Thymus (tissue), 11 donors: Measurements from ENCODE around the gene LTF. TPM values are rescaled to one million over a fixed set of nuclear protein-coding genes. Genes with fewer than 3 reads are reported as not detected.
"Not testable (repeated sequence)": the region's sequence is repeated elsewhere in the genome, so short reads cannot be mapped to it uniquely, and the experiment has no call there.

Experiments
- DNase-seq, 9 donors: peaks; one replicate each; pipeline ENCODE4 v3.0.0-alpha.2; 2013; ENCODE audit warnings: low spot score in 9 of 9, low read depth in 6 of 9, missing footprints in 1 of 9
- H3K27ac ChIP-seq, 2 donors: one replicate each; pipeline ENCODE4 v1.5.1; 2013; ENCODE audit warnings: control low read depth in 1 of 2, low read depth in 1 of 2, low read length in 1 of 2, mild to moderate bottlenecking in 1 of 2, moderate library complexity in 1 of 2
- H3K27me3 ChIP-seq, 2 donors: one replicate each; pipeline ENCODE4 v1.5.1; 2013; ENCODE audit warnings: low read length in 1 of 2; ENCODE audit not compliant: control insufficient read depth in 2 of 2, insufficient read depth in 1 of 2
- H3K36me3 ChIP-seq, 2 donors: one replicate each; pipeline ENCODE4 v1.5.1; 2013; ENCODE audit warnings: low read length in 1 of 2, mild to moderate bottlenecking in 1 of 2, moderate library complexity in 1 of 2; ENCODE audit not compliant: control insufficient read depth in 2 of 2, insufficient read depth in 2 of 2
- H3K4me1 ChIP-seq, 2 donors: one replicate each; pipeline ENCODE4 v1.5.1; 2013; ENCODE audit warnings: low read length in 2 of 2; ENCODE audit not compliant: control insufficient read depth in 2 of 2, insufficient read depth in 2 of 2
- H3K4me3 ChIP-seq, 2 donors: one replicate each; pipeline ENCODE4 v1.5.1; 2013; ENCODE audit warnings: low read length in 2 of 2, control low read depth in 1 of 2, mild to moderate bottlenecking in 1 of 2
- H3K9me3 ChIP-seq, 2 donors: one replicate each; pipeline ENCODE4 v1.5.1; 2013; ENCODE audit warnings: low read length in 1 of 2, mild to moderate bottlenecking in 1 of 2; ENCODE audit not compliant: control insufficient read depth in 2 of 2, insufficient read depth in 1 of 2
- WGBS: extraction: QIAGEN DNeasy Blood & Tissue Kit; methylation state at CpG from one replicate; pipeline ENCODE4 v1.1.7; 2013; 5-methylcytosine and 5-hydroxymethylcytosine counted together
- polyA plus RNA-seq: library from polyadenylated mRNA; stranded (reverse); fragments of 200-250 nt; gene quantifications from one replicate; pipeline ENCODE4 v1.2.3, GENCODE V29; 2013
- total RNA-seq: library from RNA; stranded (reverse); fragments of 120-200 nt; gene quantifications from one replicate; pipeline ENCODE4 v1.2.4, GENCODE V29; 2013
- donor health status: healthy.

LTF gene
- total and polyA plus RNA-seq, 2 donors, result 44.2 to 64.3 TPM

- Histone ChIP-seq H3K36me3 (no peaks in the 10 kb centered on the region), H3K4me3 (no peak overlapping the region), H3K27me3 (no peaks in the 10 kb centered on the region), H3K9me3 (peaks cover 0 to 3% of the 10 kb centered on the region in 2 donors), H3K4me1 (peaks cover 0 to 9% of the 10 kb centered on the region in 2 donors), H3K27ac (no peak overlapping the region)
- 97% methylated on average over 7 of the region's 7 CpGs for WGBS
- DNase-seq, result no peak
These were observed 67.6 kb downstream of the LTF start for GRCh38 chr3:46397111-46397510.

GRCh38 chr3:46395766-46396530 lies 68.8 kb downstream of the LTF start:
- H3K27ac ChIP-seq, result no peak overlapping the region
- H3K4me1 ChIP-seq, result peaks cover 0 to 9% of the 10 kb centered on the region in 2 donors
- H3K36me3 ChIP-seq, result no peaks in the 10 kb centered on the region
- no peaks in the 10 kb centered on the region for H3K27me3 ChIP-seq
- 57% methylated on average over 6 of the region's 6 CpGs for WGBS
- H3K9me3 ChIP-seq, result no peaks in the 10 kb centered on the region
- H3K4me3 ChIP-seq, result no peak overlapping the region
- DNase-seq, result no peak

GRCh38 chr3:46395210-46395661 lies 69.5 kb downstream of the LTF start:
- H3K27me3 ChIP-seq, result no peaks in the 10 kb centered on the region

GRCh38 chr3:46393554-46394434 lies 70.9 kb downstream of the LTF start:
- DNase-seq, result no peak
- no peaks in the 10 kb centered on the region for H3K9me3 ChIP-seq
- H3K36me3 ChIP-seq, result no peaks in the 10 kb centered on the region
- H3K27ac ChIP-seq, result no peak overlapping the region
- no peaks in the 10 kb centered on the region for H3K27me3 ChIP-seq
- peaks cover 0 to 9% of the 10 kb centered on the region in 2 donors for H3K4me1 ChIP-seq
- WGBS, result 82% methylated on average over 8 of the region's 8 CpGs
- no peak overlapping the region for H3K4me3 ChIP-seq

More at GRCh38 chr3:46395210-46395661, 69.5 kb downstream of the LTF start:
- no peak overlapping the region for H3K27ac ChIP-seq
- H3K9me3 ChIP-seq, result no peaks in the 10 kb centered on the region
- DNase-seq, result no peak
- peaks cover 0 to 9% of the 10 kb centered on the region in 2 donors for H3K4me1 ChIP-seq
- no peaks in the 10 kb centered on the region for H3K36me3 ChIP-seq
- WGBS, result 87% methylated on average over 6 of the region's 6 CpGs
- no peak overlapping the region for H3K4me3 ChIP-seq

GRCh38 chr3:46393011-46393410 lies 71.7 kb downstream of the LTF start:
- no peak for DNase-seq
- 95% methylated on average over 2 of the region's 2 CpGs for WGBS
- Histone ChIP-seq H3K4me3 (no peak overlapping the region), H3K4me1 (peaks cover 0 to 9% of the 10 kb centered on the region in 2 donors), H3K27ac (no peak overlapping the region), H3K9me3 (no peaks in the 10 kb centered on the region), H3K27me3 (no peaks in the 10 kb centered on the region), H3K36me3 (no peaks in the 10 kb centered on the region)

- H3K4me3 ChIP-seq, result not testable (repeated sequence)
- 90% methylated on average over 5 of the region's 5 CpGs for WGBS
These were observed 73.2 kb downstream of the LTF start for GRCh38 chr3:46391526-46391925.

GRCh38 chr3:46389306-46389705 lies 75.4 kb downstream of the LTF start:
- H3K4me1 ChIP-seq, result peaks cover 0 to 16% of the 10 kb centered on the region in 2 donors
- DNase-seq, result no peak

More at GRCh38 chr3:46391526-46391925, 73.2 kb downstream of the LTF start:
- H3K9me3 ChIP-seq, H3K27ac ChIP-seq, H3K36me3 ChIP-seq, H3K4me1 ChIP-seq, DNase-seq, H3K27me3 ChIP-seq: not testable (repeated sequence)

GRCh38 chr3:46388847-46389246 lies 75.9 kb downstream of the LTF start:
- 97% methylated on average over 4 of the region's 4 CpGs for WGBS
- H3K27ac ChIP-seq, H3K9me3 ChIP-seq, H3K4me3 ChIP-seq, H3K27me3 ChIP-seq, DNase-seq, H3K36me3 ChIP-seq: not testable (repeated sequence)
- peaks cover 0 to 21% of the 10 kb centered on the region in 2 donors for H3K4me1 ChIP-seq

More at GRCh38 chr3:46389306-46389705, 75.4 kb downstream of the LTF start:
- Histone ChIP-seq H3K4me3 (no peak overlapping the region), H3K27ac (no peak overlapping the region), H3K27me3 (no peaks in the 10 kb centered on the region), H3K9me3 (peaks cover 0 to 4% of the 10 kb centered on the region in 2 donors), H3K36me3 (no peaks in the 10 kb centered on the region)
- 95% methylated on average over 6 of the region's 6 CpGs for WGBS

- Histone ChIP-seq H3K27me3 (no peaks in the 10 kb centered on the region), H3K9me3 (peaks cover 0 to 4% of the 10 kb centered on the region in 2 donors), H3K4me1 (peaks cover 0 to 31% of the 10 kb centered on the region in 2 donors), H3K36me3 (no peaks in the 10 kb centered on the region), H3K27ac (peak overlapping the region; percentile 33 to 68), H3K4me3 (no peak overlapping the region)
- peak in 1 of 9 donors; percentile 62 for DNase-seq
- 9% methylated on average over 4 of the region's 4 CpGs for WGBS
These were observed 78.5 kb downstream of the LTF start for GRCh38 chr3:46386205-46386604.
